HCT116 (cell line): Measurements from ENCODE around the gene CD9. TPM values are rescaled to one million over a fixed set of nuclear protein-coding genes. Genes with fewer than 3 reads are reported as not detected.
A peak's percentile ranks its signal among the peaks of the same experiment; 100 is the strongest.

ENCODE experiments used
- ATAC-seq: fragments of 200-7000 bp; cut with Tn5 transposase; 2 replicates; pipeline ENCODE4 v1.9.1; 2020; ENCODE audit warnings: mild to moderate bottlenecking, moderate library complexity
- BruUV-seq: library from RNA; stranded (reverse); fragments of 400-500 nt; replicated peaks from 2 replicates; lab custom pipeline; 2021; lab: Mats Ljungman, UMichigan
- CTCF ChIA-PET: fragments of 300-600 bp; sonication (Branson Sonifier 250); formaldehyde crosslinking; loops from one replicate; lab custom pipeline; 2021; ENCODE audit warnings: antibody characterized with exemption; lab: Charles Lee
- POLR2A ChIA-PET: fragments of 300-600, 350-600 bp; sonication (Branson Sonifier 250); formaldehyde crosslinking; loops from one replicate; lab custom pipeline; 2021; ENCODE audit warnings: antibody characterized with exemption; lab: Charles Lee
- RAD21 ChIA-PET, 2 experiments: fragments of 300-600 bp; sonication (Branson Sonifier 250); formaldehyde crosslinking; loops; one replicate each; lab custom pipeline; 2023; ENCODE audit warnings: low total read pairs in 2 of 2; ENCODE audit not compliant: uncharacterized antibody in 2 of 2, unreplicated experiment in 2 of 2, low non-redundant PET in 1 of 2; lab: Charles Lee
- DNase-seq: peaks from one replicate; pipeline ENCODE4 v3.0.0-alpha.2; 2010; ENCODE audit warnings: low read depth, low spot score
- H2AFZ ChIP-seq: fragments of 200-600 bp; shearing (Covaris generic), sonication (generic); 2 replicates; pipeline ENCODE4 v1.6.1; 2017; ENCODE audit warnings: low read depth, mixed run types, mixed read lengths, antibody characterized with exemption, low read length; ENCODE audit not compliant: poor library complexity, severe bottlenecking
- H3K27ac ChIP-seq: 2 replicates; pipeline ENCODE4 v1.5.1; 2012; ENCODE audit warnings: low read depth, low read length
- H3K27me3 ChIP-seq: fragments of 200-600 bp; sonication (generic); 2 replicates; pipeline ENCODE4 v1.6.1; 2016; ENCODE audit warnings: mixed run types, low read length, mixed read lengths; ENCODE audit not compliant: insufficient read depth
- H3K36me3 ChIP-seq, 2 experiments: fragments of 200-500 bp in 1 of 2; fragments of 200-600 bp in 1 of 2; sonication (Bioruptor generic) in 1 of 2; sonication (generic) in 1 of 2; 2 replicates each; pipeline versions ENCODE4 v1.5.1 to v1.6.1; 2014 to 2016; ENCODE audit warnings: low read length in 2 of 2, inconsistent platforms in 1 of 2, mixed read lengths in 1 of 2, mixed run types in 1 of 2; ENCODE audit not compliant: insufficient read depth in 2 of 2, control insufficient read depth in 1 of 2
- H3K4me1 ChIP-seq, 2 experiments: fragments of 200-600 bp in 1 of 2; sonication (generic) in 1 of 2; 2 replicates each; pipeline versions ENCODE4 v1.5.1 to v1.6.1; 2012 to 2017; ENCODE audit warnings: low read length in 2 of 2, inconsistent platforms in 1 of 2, mild to moderate bottlenecking in 1 of 2, mixed read lengths in 1 of 2, mixed run types in 1 of 2, moderate library complexity in 1 of 2; ENCODE audit not compliant: insufficient read depth in 2 of 2, control insufficient read depth in 1 of 2
- H3K4me2 ChIP-seq: fragments of 200-600 bp; sonication (generic); 2 replicates; pipeline ENCODE4 v1.6.1; 2017; ENCODE audit warnings: mixed run types, low read length, mixed read lengths
- H3K4me3 ChIP-seq, 2 experiments: fragments of 200-600 bp in 1 of 2; sonication (generic) in 1 of 2; replicated peaks in 1 of 2; 2 replicates each; pipeline ENCODE4 v1.5.1; 2011 to 2016; ENCODE audit warnings: low read length in 2 of 2, control low read depth in 1 of 2, low read depth in 1 of 2, mild to moderate bottlenecking in 1 of 2, mixed read lengths in 1 of 2, mixed run types in 1 of 2
- H3K79me2 ChIP-seq: fragments of 200-600 bp; sonication (generic); 2 replicates; pipeline ENCODE4 v1.6.1; 2017; ENCODE audit warnings: mild to moderate bottlenecking, mixed run types, low read length, moderate library complexity, mixed read lengths; ENCODE audit not compliant: insufficient read depth
- H3K9ac ChIP-seq: fragments of 200-600 bp; sonication (generic); 2 replicates; pipeline ENCODE4 v1.6.1; 2016; ENCODE audit warnings: low read length, mixed read lengths
- H3K9me2 ChIP-seq: fragments of 200-600 bp; sonication (generic), shearing (Covaris generic); 2 replicates; pipeline ENCODE4 v1.6.1; 2017; ENCODE audit warnings: mixed run types, mild to moderate bottlenecking, moderate library complexity; ENCODE audit not compliant: insufficient read depth
- H3K9me3 ChIP-seq, 2 experiments: fragments of 200-500 bp in 1 of 2; fragments of 200-600 bp in 1 of 2; sonication (Bioruptor generic) in 1 of 2; sonication (generic) in 1 of 2; 2 replicates each; pipeline ENCODE4 v1.6.1; 2014 to 2017; ENCODE audit warnings: low read length in 2 of 2, mixed read lengths in 2 of 2, inconsistent platforms in 1 of 2, low read depth in 1 of 2, mild to moderate bottlenecking in 1 of 2, mixed run types in 1 of 2, moderate library complexity in 1 of 2; ENCODE audit not compliant: control insufficient read depth in 1 of 2, insufficient read depth in 1 of 2
- H4K20me1 ChIP-seq: fragments of 200-600 bp; sonication (generic), shearing (Covaris generic); 2 replicates; pipeline ENCODE4 v1.6.1; 2017; ENCODE audit warnings: mixed run types, mild to moderate bottlenecking, moderate library complexity; ENCODE audit not compliant: insufficient read depth
- CBX3 ChIP-seq: IDR thresholded peaks from 2 replicates; pipeline ENCODE4 v1.6.1; 2012; ENCODE audit warnings: low read depth
- EZH2 ChIP-seq: fragments of 200-600 bp; sonication (generic); IDR thresholded peaks from 2 replicates; pipeline ENCODE4 v1.6.1; 2017; ENCODE audit warnings: antibody characterized with exemption, mixed run types
- FOSL1 ChIP-seq: IDR thresholded peaks from 2 replicates; pipeline ENCODE4 v1.6.1; 2012; ENCODE audit warnings: low read depth
- JUND ChIP-seq: IDR thresholded peaks from 2 replicates; pipeline ENCODE4 v1.6.1; 2012
- SP1 ChIP-seq: IDR thresholded peaks from 2 replicates; pipeline ENCODE4 v1.6.1; 2012; ENCODE audit warnings: low read depth
- SRF ChIP-seq: IDR thresholded peaks from 2 replicates; pipeline ENCODE4 v1.6.1; 2012; ENCODE audit warnings: low read depth
- YY1 ChIP-seq: IDR thresholded peaks from 2 replicates; pipeline ENCODE4 v1.6.1; 2011; ENCODE audit warnings: low read length, low read depth, moderate library complexity, mild to moderate bottlenecking; ENCODE audit not compliant: insufficient replicate concordance; ENCODE audit errors: extremely low read depth
- intact Hi-C: fragments of 100-400 bp; cut with micrococcal nuclease; formaldehyde crosslinking; loops from 2 replicates; pipeline ENCODE4 v1.10.0; 2022
- total RNA-seq: library from RNA; stranded (reverse); gene quantifications from one replicate; pipeline ENCODE4 v1.2.1, GENCODE V29; 2021; ENCODE audit not compliant: unreplicated experiment

The CD9 gene
- total RNA-seq, 1 experiment from 2014 or later = 182 TPM

- ChIA-PET POLR2A (no interaction called here), RAD21 (no interaction called here)
- BruUV-seq = no TSS peak
Measured at GRCh38 chr12:6221146-6221545, 20.9 kb downstream of the CD9 start.

GRCh38 chr12:6222078-6222654, 22.0 kb downstream of the CD9 start:
- intact Hi-C loops = no loop called here
- H3K4me3 ChIP-seq = peak overlapping the region in 1 of 2 experiments; percentile 16; a peak in 1 of 4 replicates
- H3K9ac ChIP-seq = peak overlapping the region; percentile 38
- ChIA-PET CTCF (interaction anchor here (0.6 kb wide), 1 partner anchor 14 kb away, joined by 3 read pairs; no protein-coding TSS in a partner anchor), RAD21 (no interaction called here), POLR2A (interaction anchor here (0.8 kb wide), 1 partner anchor 22 kb away, joined by 3 read pairs; the partner anchor contains the start of gene CD9)
- no peaks in the 10 kb centered on the region for H3K9me2 ChIP-seq
- H4K20me1 ChIP-seq = no peaks in the 10 kb centered on the region
- peak overlapping the region; percentile 67 for H3K4me2 ChIP-seq
- ATAC-seq = peak; percentile 83
- peak; percentile 39; the same call in 1 of the 2 replicates for TF ChIP-seq FOSL1
- peak; percentile 38 for TF ChIP-seq JUND
- TF ChIP-seq EZH2 = no peak
- TF ChIP-seq CBX3 = 0 out of 2 replicates have a peak, but pooled peaks have one; percentile 35
- TF ChIP-seq SP1 = peak; percentile 47; the same call in 1 of the 2 replicates
- peaks cover 17 to 25% of the 10 kb centered on the region in 2 experiments; a peak in 3 of 4 replicates for H3K36me3 ChIP-seq
- no peak for DNase-seq
- H3K79me2 ChIP-seq = peaks cover 89% of the 10 kb centered on the region
- BruUV-seq = no TSS peak
- no peak overlapping the region for H2AFZ ChIP-seq
- H3K4me1 ChIP-seq = peaks cover 56 to 62% of the 10 kb centered on the region in 2 experiments
- no peaks in the 10 kb centered on the region for H3K9me3 ChIP-seq
- 0 out of 2 replicates have a peak overlapping the region, but pooled peaks have one; percentile 27 for H3K27ac ChIP-seq
- no peaks in the 10 kb centered on the region for H3K27me3 ChIP-seq

More at GRCh38 chr12:6221146-6221545, 20.9 kb downstream of the CD9 start:
- Histone ChIP-seq H3K4me1 (peaks cover 66 to 72% of the 10 kb centered on the region in 2 experiments), H3K27me3 (no peaks in the 10 kb centered on the region), H3K9ac (0 out of 2 replicates have a peak overlapping the region, but pooled peaks have one; percentile 38), H3K36me3 (peaks cover 9 to 19% of the 10 kb centered on the region in 2 experiments; a peak in 3 of 4 replicates), H3K27ac (no peak overlapping the region), H3K9me2 (no peaks in the 10 kb centered on the region), H2AFZ (no peak overlapping the region), H4K20me1 (no peaks in the 10 kb centered on the region), H3K4me2 (peak overlapping the region; percentile 67), H3K79me2 (peaks cover 94% of the 10 kb centered on the region), H3K4me3 (no peak overlapping the region), H3K9me3 (no peaks in the 10 kb centered on the region)
- TF ChIP-seq YY1 (no peak), SRF (no peak)
- CTCF ChIA-PET = interaction anchor here (0.6 kb wide), 1 partner anchor 13 kb away, joined by 3 read pairs; no protein-coding TSS in a partner anchor
- ATAC-seq (no peak), DNase-seq (no peak)
- intact Hi-C loops = no loop called here
